MM.1S (cell line): ENCODE results near the gene IL23A.
"Not testable (repeated sequence)": the region's sequence is repeated elsewhere in the genome, so short reads cannot be mapped to it uniquely, and the experiment has no call there.

Experiments used
- DNase-seq: peaks from one replicate; pipeline ENCODE4 v3.0.0-alpha.2; 2015
- H2AFZ ChIP-seq: fragments of 300-600 bp; sonication (generic); 2 replicates; pipeline ENCODE4 v1.6.0; 2016; ENCODE audit warnings: antibody characterized with exemption, low read length
- H3F3A ChIP-seq: fragments of 300-600 bp; sonication (generic); 2 replicates; pipeline ENCODE4 v1.6.1; 2016; ENCODE audit warnings: mild to moderate bottlenecking, antibody characterized with exemption, low read length, moderate library complexity, mixed read lengths; ENCODE audit not compliant: insufficient read depth
- H3K27ac ChIP-seq: fragments of 300-600 bp; sonication (generic); 2 replicates; pipeline ENCODE4 v1.5.1; 2016; ENCODE audit warnings: mild to moderate bottlenecking, low read length
- H3K27me3 ChIP-seq: fragments of 300-600 bp; sonication (generic); replicated peaks from 2 replicates; pipeline ENCODE4 v1.6.0; 2016; ENCODE audit warnings: low read length; ENCODE audit not compliant: insufficient read depth
- H3K36me3 ChIP-seq: fragments of 300-600 bp; sonication (generic); replicated peaks from 2 replicates; pipeline ENCODE4 v1.6.1; 2016; ENCODE audit warnings: mild to moderate bottlenecking, low read length, mixed read lengths; ENCODE audit not compliant: insufficient read depth
- H3K4me1 ChIP-seq: fragments of 300-600 bp; sonication (generic); 2 replicates; pipeline ENCODE4 v1.6.1; 2016; ENCODE audit warnings: low read length, mixed read lengths
- H3K4me2 ChIP-seq: fragments of 300-600 bp; sonication (generic); 2 replicates; pipeline ENCODE4 v1.6.0; 2016; ENCODE audit warnings: low read depth, low read length
- H3K4me3 ChIP-seq: fragments of 300-600 bp; sonication (generic); 2 replicates; pipeline ENCODE4 v1.5.1; 2016; ENCODE audit warnings: low read length, mixed read lengths
- H3K79me2 ChIP-seq: fragments of 300-600 bp; sonication (generic); 2 replicates; pipeline ENCODE4 v1.6.1; 2016; ENCODE audit warnings: mixed run types, low read length, mixed read lengths
- H3K9ac ChIP-seq: fragments of 300-600 bp; sonication (generic); 2 replicates; pipeline ENCODE4 v1.6.1; 2016; ENCODE audit warnings: low read length, mixed read lengths
- H3K9me2 ChIP-seq: fragments of 300-600 bp; sonication (generic); replicated peaks from 2 replicates; pipeline ENCODE4 v1.6.1; 2016; ENCODE audit warnings: mild to moderate bottlenecking, low read length, mixed read lengths; ENCODE audit not compliant: insufficient read depth
- H3K9me3 ChIP-seq: fragments of 300-600 bp; sonication (generic); replicated peaks from 2 replicates; pipeline ENCODE4 v1.6.1; 2016; ENCODE audit warnings: mild to moderate bottlenecking, low read length, mixed read lengths; ENCODE audit not compliant: insufficient read depth
- H4K20me1 ChIP-seq: fragments of 300-600 bp; sonication (generic); 2 replicates; pipeline ENCODE4 v1.6.1; 2016; ENCODE audit warnings: mild to moderate bottlenecking, low read length, moderate library complexity, mixed read lengths; ENCODE audit not compliant: insufficient read depth
- CTCF ChIP-seq: fragments of 300-600 bp; sonication (generic); IDR thresholded peaks from 2 replicates; pipeline ENCODE4 v1.5.1; 2016; ENCODE audit warnings: antibody characterized with exemption, low read length, mixed read lengths
- EZH2 ChIP-seq: fragments of 300-600 bp; sonication (generic); optimal IDR thresholded peaks from 2 replicates; pipeline ENCODE3; 2017; ENCODE audit warnings: low read depth, mild to moderate bottlenecking, antibody characterized with exemption, low read length, mixed read lengths
- EZH2phosphoT487 ChIP-seq: fragments of 300-600 bp; sonication (generic); IDR thresholded peaks from 2 replicates; pipeline ENCODE4 v1.6.1; 2018; ENCODE audit warnings: antibody characterized with exemption, low read length

IL23A gene

GRCh38 chr12:56341616-56342015 is 2.9 kb downstream of the IL23A start:
- Histone ChIP-seq H3K4me3 (no peak overlapping the region), H4K20me1 (no peaks in the 10 kb centered on the region), H3K4me1 (peaks cover 32% of the 10 kb centered on the region), H3K4me2 (no peak overlapping the region), H3K36me3 (no peaks in the 10 kb centered on the region), H3K27ac (no peak overlapping the region), H3K9me3 (no peaks in the 10 kb centered on the region), H3K79me2 (peaks cover 19% of the 10 kb centered on the region), H3K27me3 (no peaks in the 10 kb centered on the region), H3K9me2 (no peaks in the 10 kb centered on the region), H2AFZ (no peak overlapping the region), H3F3A (peaks cover 30% of the 10 kb centered on the region), H3K9ac (no peak overlapping the region)
- DNase-seq: no peak
- TF ChIP-seq EZH2 (no peak), EZH2phosphoT487 (no peak), CTCF (no peak)

GRCh38 chr12:56342290-56342689 is 3.6 kb downstream of the IL23A start:
- H3K27me3 ChIP-seq, H3K4me2 ChIP-seq, H4K20me1 ChIP-seq, H3K9me2 ChIP-seq, H3K36me3 ChIP-seq, H3K27ac ChIP-seq, H3K9me3 ChIP-seq, H3K9ac ChIP-seq, H2AFZ ChIP-seq, H3K4me3 ChIP-seq, DNase-seq: not testable (repeated sequence)
- H3K4me1 ChIP-seq: peaks cover 28% of the 10 kb centered on the region
- H3K79me2 ChIP-seq: peaks cover 19% of the 10 kb centered on the region
- H3F3A ChIP-seq: peaks cover 30% of the 10 kb centered on the region

- H3K79me2 ChIP-seq: peaks cover 5% of the 10 kb centered on the region; the same call in 1 of the 2 replicates
- no peaks in the 10 kb centered on the region for H3K4me1 ChIP-seq
- H3K4me3 ChIP-seq: no peak overlapping the region
- H3K36me3 ChIP-seq: peaks cover 17% of the 10 kb centered on the region
- TF ChIP-seq EZH2phosphoT487 (no peak), CTCF (peak; percentile 18)
- no peaks in the 10 kb centered on the region for H3K27me3 ChIP-seq
- H3K9me2 ChIP-seq: no peaks in the 10 kb centered on the region
- no peak overlapping the region for H3K4me2 ChIP-seq
- no peaks in the 10 kb centered on the region for H3K9me3 ChIP-seq
- no peak overlapping the region for H3K9ac ChIP-seq
- H2AFZ ChIP-seq: no peak overlapping the region
- no peaks in the 10 kb centered on the region for H4K20me1 ChIP-seq
- H3K27ac ChIP-seq: no peak overlapping the region
- H3F3A ChIP-seq: no peaks in the 10 kb centered on the region
- no peak for DNase-seq
These were observed 8.0 kb downstream of the IL23A start for GRCh38 chr12:56346675-56347074.

- not testable (repeated sequence) for H3F3A ChIP-seq, H3K4me2 ChIP-seq, H3K9me2 ChIP-seq, H3K4me3 ChIP-seq, H3K9ac ChIP-seq, H2AFZ ChIP-seq, H3K79me2 ChIP-seq, DNase-seq, H4K20me1 ChIP-seq, H3K27me3 ChIP-seq, H3K27ac ChIP-seq, H3K9me3 ChIP-seq, H3K4me1 ChIP-seq
- peaks cover 17% of the 10 kb centered on the region for H3K36me3 ChIP-seq
These were observed 8.6 kb downstream of the IL23A start for GRCh38 chr12:56347255-56347654.
